Measurements from ENCODE around the gene SORCS2.

- no peak for TF ChIP-seq SUZ12 (IDR thresholded peaks at IDR 0.05; ENCODE audit: extremely low read depth, insufficient read depth, insufficient read length)
- TF ChIP-seq ZNF274 (IDR thresholded peaks at IDR 0.05; ENCODE audit: low read depth, low read length), result no peak
Observed at GRCh38 chr4:7674706-7675105, 482.4 kb downstream of the SORCS2 start.
